Lower lobe of right lung (tissue), 2 donors: Measurements from ENCODE around the gene KIF1C. TPM values are rescaled to one million over a fixed set of nuclear protein-coding genes. Genes with fewer than 3 reads are reported as not detected.

Experiments
- ATAC-seq, 2 donors: fragments of 200-7000 bp; cut with Tn5 transposase; one replicate each; pipeline ENCODE4 v1.9.1; 2020 to 2022; ENCODE audit warnings: mild to moderate bottlenecking in 2 of 2, moderate library complexity in 2 of 2
- DNase-seq: peaks from one replicate; pipeline ENCODE4 v3.0.0-alpha.2; 2020
- H3K27ac ChIP-seq: fragments of 200-600 bp; one replicate; pipeline ENCODE4 v1.8.0; 2022
- H3K27me3 ChIP-seq: fragments of 200-600 bp; one replicate; pipeline ENCODE4 v1.8.0; 2022; ENCODE audit warnings: low read depth
- H3K36me3 ChIP-seq: fragments of 200-600 bp; one replicate; pipeline ENCODE4 v1.8.0; 2022; ENCODE audit warnings: mild to moderate bottlenecking
- H3K4me1 ChIP-seq: fragments of 200-600 bp; one replicate; pipeline ENCODE4 v1.8.0; 2022
- H3K4me3 ChIP-seq: fragments of 200-600 bp; one replicate; pipeline ENCODE4 v1.8.0; 2022; ENCODE audit warnings: mild to moderate bottlenecking
- H3K9me3 ChIP-seq: fragments of 200-600 bp; one replicate; pipeline ENCODE4 v1.8.0; 2022
- intact Hi-C: fragments of 100-400 bp; cut with DNase I; formaldehyde crosslinking; loops from one replicate; pipeline ENCODE4 v1.11.0; 2022
- total RNA-seq: library from RNA; stranded (reverse); fragmentation: NEBNext Ultra II Directional; extraction: Animal tissue kit (Norgen Biotek cat#: 25700); gene quantifications from one replicate; pipeline ENCODE4 v1.2.1, GENCODE V29; 2021
- TF ChIP-seq, protein P1 (sequence below): fragments of 200-600 bp; IDR thresholded peaks from one replicate; pipeline ENCODE4 v1.8.0; 2022; ENCODE audit warnings: antibody characterized with exemption, mild to moderate bottlenecking
- donor health status: DM: no; HTN: yes; CAD: no; lungs with severe emphysema.

KIF1C gene
- total RNA-seq, 1 donor from 2014 or later, result 182 TPM

- intact Hi-C loops, result no loop called here
- TF ChIP-seq, protein P1, sequence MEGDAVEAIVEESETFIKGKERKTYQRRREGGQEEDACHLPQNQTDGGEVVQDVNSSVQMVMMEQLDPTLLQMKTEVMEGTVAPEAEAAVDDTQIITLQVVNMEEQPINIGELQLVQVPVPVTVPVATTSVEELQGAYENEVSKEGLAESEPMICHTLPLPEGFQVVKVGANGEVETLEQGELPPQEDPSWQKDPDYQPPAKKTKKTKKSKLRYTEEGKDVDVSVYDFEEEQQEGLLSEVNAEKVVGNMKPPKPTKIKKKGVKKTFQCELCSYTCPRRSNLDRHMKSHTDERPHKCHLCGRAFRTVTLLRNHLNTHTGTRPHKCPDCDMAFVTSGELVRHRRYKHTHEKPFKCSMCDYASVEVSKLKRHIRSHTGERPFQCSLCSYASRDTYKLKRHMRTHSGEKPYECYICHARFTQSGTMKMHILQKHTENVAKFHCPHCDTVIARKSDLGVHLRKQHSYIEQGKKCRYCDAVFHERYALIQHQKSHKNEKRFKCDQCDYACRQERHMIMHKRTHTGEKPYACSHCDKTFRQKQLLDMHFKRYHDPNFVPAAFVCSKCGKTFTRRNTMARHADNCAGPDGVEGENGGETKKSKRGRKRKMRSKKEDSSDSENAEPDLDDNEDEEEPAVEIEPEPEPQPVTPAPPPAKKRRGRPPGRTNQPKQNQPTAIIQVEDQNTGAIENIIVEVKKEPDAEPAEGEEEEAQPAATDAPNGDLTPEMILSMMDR, result peak; percentile 81
- H3K4me3 ChIP-seq, result peak within 1 kb of the TSS; percentile 97
- no peaks in the 10 kb centered on the region for H3K9me3 ChIP-seq
- H3K4me1 ChIP-seq, result peaks cover 30% of the 10 kb centered on the region
- peak within 1 kb of the TSS; percentile 96 for H3K27ac ChIP-seq
- H3K36me3 ChIP-seq, result peaks cover 23% of the 10 kb centered on the region
- ATAC-seq (peak; percentile 95 to 97), DNase-seq (peak; percentile 94)
- no peaks in the 10 kb centered on the region for H3K27me3 ChIP-seq
Measured at GRCh38 chr17:4986951-4987766, 10.6 kb upstream of the KIF1C start, which contains the start of gene CAMTA2. TSS of gene CAMTA2 (minus strand) at chr17:4987675. CDS start at chr17:4986222, 1,453 bp downstream.

- TF ChIP-seq, protein P1, result no peak
- no peak for ATAC-seq
- Histone ChIP-seq H3K4me1 (peaks cover 30% of the 10 kb centered on the region), H3K36me3 (peaks cover 15% of the 10 kb centered on the region), H3K27me3 (no peaks in the 10 kb centered on the region), H3K4me3 (peak overlapping the region; percentile 97), H3K9me3 (no peaks in the 10 kb centered on the region), H3K27ac (peak overlapping the region; percentile 96)
- no peak for DNase-seq
- intact Hi-C loops, result no loop called here
Measured at GRCh38 chr17:4987767-4988567, 9.8 kb upstream of the KIF1C start.

- ATAC-seq (no peak), DNase-seq (no peak)
- Histone ChIP-seq H3K9me3 (no peaks in the 10 kb centered on the region), H3K4me1 (peaks cover 21% of the 10 kb centered on the region), H3K4me3 (no peak overlapping the region), H3K27me3 (no peaks in the 10 kb centered on the region), H3K36me3 (no peaks in the 10 kb centered on the region), H3K27ac (no peak overlapping the region)
- TF ChIP-seq, protein P1, result no peak
- intact Hi-C loops, result no loop called here
Measured at GRCh38 chr17:4994081-4994595, 3.6 kb upstream of the KIF1C start.

GRCh38 chr17:4998027-4998731 lies 429 bp downstream of the KIF1C start:
- Histone ChIP-seq H3K36me3 (peaks cover 23% of the 10 kb centered on the region), H3K27ac (peak overlapping the region; percentile 94), H3K9me3 (no peaks in the 10 kb centered on the region), H3K4me3 (peak overlapping the region; percentile 99), H3K27me3 (no peaks in the 10 kb centered on the region), H3K4me1 (peaks cover 38% of the 10 kb centered on the region)
- intact Hi-C loops, result no loop called here
- TF ChIP-seq, protein P1, result no peak
- ATAC-seq, result peak; percentile 39 to 55
- peak; percentile 80 for DNase-seq
